ENCODE measurements around the gene PBRM1. TPM values are rescaled to one million over a fixed set of nuclear protein-coding genes. Genes with fewer than 3 reads are reported as not detected.

Gene PBRM1
- total RNA-seq, 1 donor from 2014 or later, result 88.6 TPM

- no peak overlapping the region for H3K27ac Mint-ChIP-seq
- TF ChIP-seq CTCF (conservative IDR thresholded peaks at IDR 0.05), result no peak
- no peak overlapping the region for H3K4me3 Mint-ChIP-seq
- H3K36me3 Mint-ChIP-seq, result peaks cover 38% of the 10 kb centered on the region
- H3K27me3 Mint-ChIP-seq, result no peaks in the 10 kb centered on the region
- H3K9me3 Mint-ChIP-seq, result no peaks in the 10 kb centered on the region
- H3K4me1 Mint-ChIP-seq (ENCODE audit: unreplicated experiment), result no peaks in the 10 kb centered on the region
- DNase-seq (ENCODE audit: extremely low spot score, unreplicated experiment), result no peak
Measured at GRCh38 chr3:52645549-52645948, 40.2 kb downstream of the PBRM1 start.

GRCh38 chr3:52636673-52637072 lies 49.0 kb downstream of the PBRM1 start:
- Mint-ChIP-seq H3K4me3 (no peak overlapping the region), H3K27me3 (no peaks in the 10 kb centered on the region), H3K9me3 (no peaks in the 10 kb centered on the region), H3K4me1 (ENCODE audit: unreplicated experiment) (no peaks in the 10 kb centered on the region), H3K36me3 (peaks cover 10% of the 10 kb centered on the region), H3K27ac (no peak overlapping the region)
- no peak for DNase-seq (ENCODE audit: extremely low spot score, unreplicated experiment)
- TF ChIP-seq CTCF (conservative IDR thresholded peaks at IDR 0.05), result no peak

GRCh38 chr3:52633786-52634185 lies 51.9 kb downstream of the PBRM1 start:
- no peak for DNase-seq (ENCODE audit: extremely low spot score, unreplicated experiment)
- Mint-ChIP-seq H3K27me3 (no peaks in the 10 kb centered on the region), H3K4me3 (no peak overlapping the region), H3K27ac (no peak overlapping the region), H3K9me3 (no peaks in the 10 kb centered on the region), H3K36me3 (peaks cover 9% of the 10 kb centered on the region), H3K4me1 (ENCODE audit: unreplicated experiment) (no peaks in the 10 kb centered on the region)
- no peak for TF ChIP-seq CTCF (conservative IDR thresholded peaks at IDR 0.05)

GRCh38 chr3:52625041-52625440 lies 60.7 kb downstream of the PBRM1 start:
- no peaks in the 10 kb centered on the region for H3K9me3 Mint-ChIP-seq
- no peaks in the 10 kb centered on the region for H3K4me1 Mint-ChIP-seq (ENCODE audit: unreplicated experiment)

GRCh38 chr3:52623234-52623792 lies 62.4 kb downstream of the PBRM1 start:
- H3K27ac Mint-ChIP-seq, result no peak overlapping the region
- DNase-seq (ENCODE audit: extremely low spot score, unreplicated experiment), result no peak
- TF ChIP-seq CTCF (conservative IDR thresholded peaks at IDR 0.05), result no peak
- no peaks in the 10 kb centered on the region for H3K4me1 Mint-ChIP-seq (ENCODE audit: unreplicated experiment)
- no peak overlapping the region for H3K4me3 Mint-ChIP-seq
- H3K9me3 Mint-ChIP-seq, result no peaks in the 10 kb centered on the region
- H3K36me3 Mint-ChIP-seq, result peaks cover 22% of the 10 kb centered on the region
- no peaks in the 10 kb centered on the region for H3K27me3 Mint-ChIP-seq

More at GRCh38 chr3:52625041-52625440, 60.7 kb downstream of the PBRM1 start:
- no peaks in the 10 kb centered on the region for H3K27me3 Mint-ChIP-seq
- no peak for DNase-seq (ENCODE audit: extremely low spot score, unreplicated experiment)
- H3K36me3 Mint-ChIP-seq, result peaks cover 25% of the 10 kb centered on the region
- no peak overlapping the region for H3K27ac Mint-ChIP-seq
- no peak for TF ChIP-seq CTCF (conservative IDR thresholded peaks at IDR 0.05)
- H3K4me3 Mint-ChIP-seq, result no peak overlapping the region

- H3K27ac Mint-ChIP-seq, result no peak overlapping the region
- H3K4me1 Mint-ChIP-seq (ENCODE audit: unreplicated experiment), result no peaks in the 10 kb centered on the region
- H3K9me3 Mint-ChIP-seq, result no peaks in the 10 kb centered on the region
- peaks cover 33% of the 10 kb centered on the region for H3K36me3 Mint-ChIP-seq
- TF ChIP-seq CTCF (conservative IDR thresholded peaks at IDR 0.05), result no peak
- no peaks in the 10 kb centered on the region for H3K27me3 Mint-ChIP-seq
- no peak overlapping the region for H3K4me3 Mint-ChIP-seq
- no peak for DNase-seq (ENCODE audit: extremely low spot score, unreplicated experiment)
Measured at GRCh38 chr3:52620580-52620979, 65.1 kb downstream of the PBRM1 start.
